GM12891 (cell line): ENCODE data around the gene SDC1.

Experiments
- POLR2A ChIP-seq: IDR thresholded peaks from 2 replicates; pipeline ENCODE4 v1.6.1; 2011; ENCODE audit warnings: low read depth, low read length, control low read depth
- POLR2AphosphoS5 ChIP-seq: IDR thresholded peaks from 2 replicates; pipeline ENCODE4 v1.6.1; 2011; ENCODE audit warnings: low read depth, low read length, control low read depth
- SPI1 ChIP-seq: IDR thresholded peaks from 2 replicates; pipeline ENCODE4 v1.6.1; 2011; ENCODE audit warnings: low read depth, low read length, control low read depth
- TAF1 ChIP-seq: IDR thresholded peaks from 2 replicates; pipeline ENCODE4 v1.6.1; 2011; ENCODE audit warnings: low read depth, low read length, control low read depth

DNA sequence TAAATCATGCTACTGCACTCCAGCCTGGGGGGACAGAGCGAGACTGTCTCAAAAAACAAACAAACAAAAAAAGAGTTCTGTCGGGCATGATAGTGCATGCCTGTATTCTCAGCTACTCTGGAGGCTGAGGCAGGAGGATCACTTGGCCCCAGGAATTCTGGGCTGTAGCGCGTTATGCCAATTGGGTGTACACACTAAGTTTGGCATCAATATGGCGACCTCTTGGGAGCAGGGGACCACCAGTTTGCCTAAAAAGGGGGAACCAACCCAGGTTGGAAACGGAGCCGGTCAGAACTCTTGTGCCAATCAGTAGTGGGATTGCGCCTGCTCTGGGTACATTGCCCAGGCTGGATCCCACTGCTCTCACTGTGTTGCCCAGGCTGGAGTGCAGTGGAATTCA is 49.7 kb downstream of the SDC1 start:
- TF ChIP-seq POLR2A (no peak), TAF1 (no peak), POLR2AphosphoS5 (no peak), SPI1 (no peak)
